ENCODE results near the gene SLC4A4. TPM values are rescaled to one million over a fixed set of nuclear protein-coding genes. Genes with fewer than 3 reads are reported as not detected.

Gene SLC4A4
- total and polyA plus RNA-seq, 12 donors: 0.24 to 1.5 (median 0.59) TPM

DNA sequence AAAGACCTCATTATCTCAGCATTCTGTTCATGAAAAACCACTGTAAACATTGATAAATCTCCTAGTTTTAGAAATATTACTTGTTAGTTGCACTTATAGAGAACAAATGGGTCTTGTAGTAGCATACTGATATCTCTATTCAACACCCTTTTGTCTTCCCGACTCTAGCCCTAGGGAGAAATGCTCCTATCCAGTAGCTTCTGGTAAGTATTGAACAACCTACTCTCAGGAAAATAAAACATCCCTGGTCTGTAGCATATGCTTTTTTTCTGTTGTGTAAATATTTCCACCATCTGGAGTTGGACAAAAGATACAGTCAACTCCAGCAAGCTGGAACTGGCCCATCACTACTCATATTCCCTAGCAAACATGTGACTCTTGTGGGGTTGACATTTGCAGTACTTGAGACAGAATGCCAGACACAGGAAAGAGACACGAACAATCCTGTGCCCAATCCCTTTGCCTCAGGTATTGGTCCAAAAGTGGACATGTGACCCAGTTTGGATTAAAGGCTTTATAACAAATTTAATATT is 256.8 kb downstream of the SLC4A4 start:
- WGBS, 4 donors: 29 to 40% (median 33%) methylated on average over 2 of the region's 2 CpGs
- intact Hi-C loops (cut with DNase I): no loop called here
- Histone ChIP-seq H3K4me3 (no peak overlapping the region), H3K36me3 (replicated peaks in 1 of 2) (no peaks in the 10 kb centered on the region), H3K4me1 (replicated peaks in 1 of 2) (no peaks in the 10 kb centered on the region), H3K9me3 (replicated peaks in 1 of 3) (no peaks in the 10 kb centered on the region), H3K27me3 (no peaks in the 10 kb centered on the region), H3K27ac (no peak overlapping the region)
- no peak for DNase-seq
- TF ChIP-seq, protein P1, sequence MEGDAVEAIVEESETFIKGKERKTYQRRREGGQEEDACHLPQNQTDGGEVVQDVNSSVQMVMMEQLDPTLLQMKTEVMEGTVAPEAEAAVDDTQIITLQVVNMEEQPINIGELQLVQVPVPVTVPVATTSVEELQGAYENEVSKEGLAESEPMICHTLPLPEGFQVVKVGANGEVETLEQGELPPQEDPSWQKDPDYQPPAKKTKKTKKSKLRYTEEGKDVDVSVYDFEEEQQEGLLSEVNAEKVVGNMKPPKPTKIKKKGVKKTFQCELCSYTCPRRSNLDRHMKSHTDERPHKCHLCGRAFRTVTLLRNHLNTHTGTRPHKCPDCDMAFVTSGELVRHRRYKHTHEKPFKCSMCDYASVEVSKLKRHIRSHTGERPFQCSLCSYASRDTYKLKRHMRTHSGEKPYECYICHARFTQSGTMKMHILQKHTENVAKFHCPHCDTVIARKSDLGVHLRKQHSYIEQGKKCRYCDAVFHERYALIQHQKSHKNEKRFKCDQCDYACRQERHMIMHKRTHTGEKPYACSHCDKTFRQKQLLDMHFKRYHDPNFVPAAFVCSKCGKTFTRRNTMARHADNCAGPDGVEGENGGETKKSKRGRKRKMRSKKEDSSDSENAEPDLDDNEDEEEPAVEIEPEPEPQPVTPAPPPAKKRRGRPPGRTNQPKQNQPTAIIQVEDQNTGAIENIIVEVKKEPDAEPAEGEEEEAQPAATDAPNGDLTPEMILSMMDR (IDR thresholded peaks at IDR 0.05): no peak
- TF ChIP-seq POLR2A (IDR thresholded peaks at IDR 0.05): no peak

DNA sequence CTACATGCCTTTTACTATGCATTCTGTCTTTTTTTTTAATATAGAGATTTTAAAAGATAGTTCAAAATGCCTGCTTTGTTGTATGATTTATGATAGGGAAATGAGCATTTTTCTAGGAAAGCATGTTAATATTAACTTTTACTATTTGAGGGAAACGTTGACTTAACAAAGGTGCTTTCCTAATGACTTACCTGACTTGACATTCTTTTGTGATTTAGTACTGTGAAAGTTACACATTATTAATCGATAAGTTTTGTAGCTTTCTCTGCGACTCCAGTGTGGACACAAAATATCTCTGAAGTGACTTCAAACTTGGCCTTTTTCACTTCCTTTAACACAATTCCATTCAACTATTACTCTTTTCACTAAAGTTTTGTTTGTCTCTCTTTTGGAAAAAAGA is 260.8 kb downstream of the SLC4A4 start:
- H3K4me1 ChIP-seq (replicated peaks in 1 of 2): no peaks in the 10 kb centered on the region
- no peaks in the 10 kb centered on the region for H3K36me3 ChIP-seq (replicated peaks in 1 of 2)
- TF ChIP-seq, protein P1 (IDR thresholded peaks at IDR 0.05): no peak
- TF ChIP-seq POLR2A (IDR thresholded peaks at IDR 0.05): no peak
- no peaks in the 10 kb centered on the region for H3K27me3 ChIP-seq
- H3K9me3 ChIP-seq (replicated peaks in 1 of 3): no peaks in the 10 kb centered on the region
- WGBS, 4 donors: 58 to 65% (median 63%) methylated on average over 3 of the region's 3 CpGs
- DNase-seq: no peak
- no peak overlapping the region for H3K27ac ChIP-seq
- H3K4me3 ChIP-seq: no peak overlapping the region
- intact Hi-C loops (cut with DNase I): no loop called here

DNA sequence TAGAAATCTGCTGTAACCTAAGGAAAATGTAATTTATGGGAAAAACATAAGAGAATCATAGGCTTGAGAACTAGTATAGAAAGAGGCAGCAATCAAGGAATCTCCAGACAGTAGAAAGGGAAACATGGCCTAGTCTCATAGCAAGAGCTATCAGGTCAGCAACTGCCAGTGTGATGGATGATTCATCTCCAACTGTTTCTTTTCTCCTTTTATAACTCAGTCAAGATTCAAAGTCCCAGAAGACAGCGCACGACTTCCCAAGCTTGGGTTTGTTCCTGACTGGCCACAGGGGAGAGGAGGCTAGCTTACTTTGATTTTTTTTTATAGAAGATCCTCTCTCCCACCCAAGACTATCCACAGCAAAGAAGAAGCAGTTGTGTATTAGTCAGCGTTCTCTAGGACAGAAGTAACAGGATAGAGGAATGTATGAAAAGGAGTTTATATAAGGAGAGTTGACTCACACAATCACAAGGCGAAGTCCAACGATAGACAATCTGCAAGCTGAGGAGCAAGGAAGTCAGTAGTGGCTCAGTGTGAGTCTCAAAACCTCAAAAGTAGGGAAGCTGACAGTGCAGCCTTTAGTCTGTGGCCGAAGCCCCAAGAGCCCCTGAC is 263.6 kb downstream of the SLC4A4 start:
- Histone ChIP-seq H3K4me3 (no peak overlapping the region), H3K27ac (no peak overlapping the region), H3K36me3 (replicated peaks in 1 of 2) (no peaks in the 10 kb centered on the region), H3K27me3 (no peaks in the 10 kb centered on the region), H3K4me1 (replicated peaks in 1 of 2) (no peaks in the 10 kb centered on the region), H3K9me3 (replicated peaks in 1 of 3) (no peaks in the 10 kb centered on the region)
- intact Hi-C loops (cut with DNase I): no loop called here
- TF ChIP-seq, protein P1 (IDR thresholded peaks at IDR 0.05): no peak
- TF ChIP-seq POLR2A (IDR thresholded peaks at IDR 0.05): no peak
- 78 to 90% (median 87%) methylated on average over 6 of the region's 6 CpGs for WGBS, 4 donors
- DNase-seq: no peak

DNA sequence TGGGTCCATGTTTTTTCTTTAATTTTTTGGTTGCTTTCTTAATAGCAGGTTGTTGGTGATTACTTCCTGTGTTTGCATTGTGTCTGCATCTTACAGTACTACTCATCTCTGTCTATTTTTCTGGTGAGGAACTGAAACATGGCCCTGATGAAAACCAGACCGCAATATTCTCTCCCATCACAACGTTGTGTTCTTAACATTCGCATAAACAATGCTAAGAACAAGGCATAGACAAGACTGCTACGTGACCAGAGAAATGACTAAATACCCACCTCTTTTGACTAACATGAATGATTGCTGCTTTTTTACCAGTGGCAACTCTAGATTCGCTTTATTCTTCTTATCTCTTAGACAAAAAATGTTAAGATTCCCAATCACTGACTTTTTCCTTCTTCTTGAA is 266.0 kb downstream of the SLC4A4 start:
- H3K4me1 ChIP-seq (replicated peaks in 1 of 2): no peaks in the 10 kb centered on the region
- 70 to 77% (median 76%) methylated on average over 5 of the region's 5 CpGs for WGBS, 4 donors
- no peak overlapping the region for H3K4me3 ChIP-seq
- no peaks in the 10 kb centered on the region for H3K36me3 ChIP-seq (replicated peaks in 1 of 2)
- intact Hi-C loops (cut with DNase I): no loop called here
- H3K27ac ChIP-seq: no peak overlapping the region
- TF ChIP-seq, protein P1 (IDR thresholded peaks at IDR 0.05): no peak
- no peak for TF ChIP-seq POLR2A (IDR thresholded peaks at IDR 0.05)
- DNase-seq: no peak
- H3K9me3 ChIP-seq (replicated peaks in 1 of 3): no peaks in the 10 kb centered on the region
- H3K27me3 ChIP-seq: no peaks in the 10 kb centered on the region
